HCT116 (cell line): ENCODE data around the gene CWH43.

Experiments used
- CEBPB ChIP-seq: IDR thresholded peaks from 2 replicates; pipeline ENCODE4 v1.6.1; 2012; ENCODE audit warnings: low read depth
- CTCF ChIP-seq, 3 experiments: fragments of 200-600 bp in 1 of 3; sonication (generic) in 1 of 3; IDR thresholded peaks in 2 of 3; conservative IDR thresholded peaks in 1 of 3; 2 replicates each; pipeline ENCODE4 v1.5.1; 2012 to 2017; ENCODE audit warnings: low read depth in 2 of 3, low read length in 2 of 3, antibody characterized with exemption in 1 of 3, borderline replicate concordance in 1 of 3, control low read depth in 1 of 3, mild to moderate bottlenecking in 1 of 3, mixed read lengths in 1 of 3, mixed run types in 1 of 3, moderate library complexity in 1 of 3; ENCODE audit not compliant: insufficient read depth in 1 of 3
- EZH2 ChIP-seq: fragments of 200-600 bp; sonication (generic); IDR thresholded peaks from 2 replicates; pipeline ENCODE4 v1.6.1; 2017; ENCODE audit warnings: antibody characterized with exemption, mixed run types
- EZH2phosphoT487 ChIP-seq: fragments of 200-600 bp; IDR thresholded peaks from 2 replicates; pipeline ENCODE4 v1.6.1; 2018; ENCODE audit warnings: antibody characterized with exemption, borderline replicate concordance
- POLR2A ChIP-seq: IDR thresholded peaks from 2 replicates; pipeline ENCODE4 v1.7.0; 2011; ENCODE audit warnings: borderline replicate concordance; ENCODE audit not compliant: insufficient read depth, insufficient read length; ENCODE audit errors: extremely low read depth
- POLR2AphosphoS5 ChIP-seq: IDR thresholded peaks from 2 replicates; pipeline ENCODE4 v1.6.1; 2011; ENCODE audit warnings: mild to moderate bottlenecking, low read depth, low read length, moderate library complexity
- RAD21 ChIP-seq: IDR thresholded peaks from 2 replicates; pipeline ENCODE4 v1.6.1; 2012; ENCODE audit warnings: low read depth, mild to moderate bottlenecking
- SRF ChIP-seq: IDR thresholded peaks from 2 replicates; pipeline ENCODE4 v1.6.1; 2012; ENCODE audit warnings: low read depth
- ZFX ChIP-seq: fragments of 450-650 bp; IDR thresholded peaks from 2 replicates; pipeline ENCODE4 v1.6.1; 2017
- TF ChIP-seq, protein P1 (sequence below): IDR thresholded peaks from 2 replicates; pipeline ENCODE4 v1.6.1; 2012; ENCODE audit warnings: low read depth
- TF ChIP-seq, protein P2 (sequence below): IDR thresholded peaks from 2 replicates; pipeline ENCODE4 v1.6.1; 2012

DNA sequence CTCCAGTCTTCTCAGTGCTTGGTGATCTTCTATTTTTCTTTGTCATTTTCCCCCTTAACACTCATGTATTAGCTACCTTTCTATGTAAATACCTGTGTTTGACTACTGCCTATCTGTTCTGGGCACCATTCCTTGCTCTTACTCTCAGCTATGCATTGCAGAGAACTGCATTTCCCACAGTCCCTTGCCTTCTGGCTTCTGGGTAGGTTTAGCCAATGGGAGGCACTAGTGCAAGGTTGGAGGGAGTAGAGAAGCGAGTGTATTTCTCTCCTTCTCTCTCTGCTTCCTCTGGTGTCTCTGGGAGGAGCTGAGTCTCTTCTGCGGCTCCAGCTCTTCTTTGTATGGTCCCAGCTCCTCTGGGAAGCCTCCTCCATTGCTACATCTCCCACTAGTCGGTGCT, 50.5 kb downstream of the CWH43 start:
- no peak for TF ChIP-seq RAD21
- TF ChIP-seq POLR2AphosphoS5: no peak
- TF ChIP-seq, protein P1, sequence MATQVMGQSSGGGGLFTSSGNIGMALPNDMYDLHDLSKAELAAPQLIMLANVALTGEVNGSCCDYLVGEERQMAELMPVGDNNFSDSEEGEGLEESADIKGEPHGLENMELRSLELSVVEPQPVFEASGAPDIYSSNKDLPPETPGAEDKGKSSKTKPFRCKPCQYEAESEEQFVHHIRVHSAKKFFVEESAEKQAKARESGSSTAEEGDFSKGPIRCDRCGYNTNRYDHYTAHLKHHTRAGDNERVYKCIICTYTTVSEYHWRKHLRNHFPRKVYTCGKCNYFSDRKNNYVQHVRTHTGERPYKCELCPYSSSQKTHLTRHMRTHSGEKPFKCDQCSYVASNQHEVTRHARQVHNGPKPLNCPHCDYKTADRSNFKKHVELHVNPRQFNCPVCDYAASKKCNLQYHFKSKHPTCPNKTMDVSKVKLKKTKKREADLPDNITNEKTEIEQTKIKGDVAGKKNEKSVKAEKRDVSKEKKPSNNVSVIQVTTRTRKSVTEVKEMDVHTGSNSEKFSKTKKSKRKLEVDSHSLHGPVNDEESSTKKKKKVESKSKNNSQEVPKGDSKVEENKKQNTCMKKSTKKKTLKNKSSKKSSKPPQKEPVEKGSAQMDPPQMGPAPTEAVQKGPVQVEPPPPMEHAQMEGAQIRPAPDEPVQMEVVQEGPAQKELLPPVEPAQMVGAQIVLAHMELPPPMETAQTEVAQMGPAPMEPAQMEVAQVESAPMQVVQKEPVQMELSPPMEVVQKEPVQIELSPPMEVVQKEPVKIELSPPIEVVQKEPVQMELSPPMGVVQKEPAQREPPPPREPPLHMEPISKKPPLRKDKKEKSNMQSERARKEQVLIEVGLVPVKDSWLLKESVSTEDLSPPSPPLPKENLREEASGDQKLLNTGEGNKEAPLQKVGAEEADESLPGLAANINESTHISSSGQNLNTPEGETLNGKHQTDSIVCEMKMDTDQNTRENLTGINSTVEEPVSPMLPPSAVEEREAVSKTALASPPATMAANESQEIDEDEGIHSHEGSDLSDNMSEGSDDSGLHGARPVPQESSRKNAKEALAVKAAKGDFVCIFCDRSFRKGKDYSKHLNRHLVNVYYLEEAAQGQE: no peak
- TF ChIP-seq EZH2: no peak
- TF ChIP-seq CTCF (IDR thresholded peaks at IDR 0.05 in 2 of 3, conservative IDR thresholded peaks at IDR 0.05 in 1 of 3; ENCODE audit: borderline replicate concordance in 1 of 3, insufficient read depth in 1 of 3, low read depth in 2 of 3, low read length in 2 of 3): no peak
- no peak for TF ChIP-seq EZH2phosphoT487
- no peak for TF ChIP-seq SRF
- TF ChIP-seq, protein P2, sequence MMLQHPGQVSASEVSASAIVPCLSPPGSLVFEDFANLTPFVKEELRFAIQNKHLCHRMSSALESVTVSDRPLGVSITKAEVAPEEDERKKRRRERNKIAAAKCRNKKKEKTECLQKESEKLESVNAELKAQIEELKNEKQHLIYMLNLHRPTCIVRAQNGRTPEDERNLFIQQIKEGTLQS: no peak
- TF ChIP-seq POLR2A: no peak
- no peak for TF ChIP-seq ZFX
- no peak for TF ChIP-seq CEBPB
